Neutrophil (primary cell): ENCODE results near the gene SWAP70.

ENCODE experiments used
- H3K27ac ChIP-seq: fragments of 200-600 bp; sonication (generic); 2 replicates; pipeline ENCODE4 v1.5.1; 2016; ENCODE audit warnings: mild to moderate bottlenecking, moderate library complexity
- H3K27me3 ChIP-seq: fragments of 200-600 bp; sonication (generic); 2 replicates; pipeline ENCODE4 v1.6.0; 2016; ENCODE audit warnings: mild to moderate bottlenecking
- H3K36me3 ChIP-seq: fragments of 200-600 bp; sonication (generic); 2 replicates; pipeline ENCODE4 v1.5.1; 2017
- H3K4me1 ChIP-seq, 2 experiments: fragments of 200-600 bp in 1 of 2; sonication (generic) in 1 of 2; 1 replicate in 1 of 2; 2 replicates in 1 of 2; pipeline versions ENCODE4 v1.5.1 to v1.6.1; 2013 to 2016; ENCODE audit warnings: low read depth in 1 of 2, low read length in 1 of 2, mild to moderate bottlenecking in 1 of 2, moderate library complexity in 1 of 2; ENCODE audit not compliant: control insufficient read depth in 1 of 2, insufficient read depth in 1 of 2
- H3K4me3 ChIP-seq, 2 experiments: fragments of 200-600 bp in 1 of 2; sonication (generic) in 1 of 2; 1 replicate in 1 of 2; 2 replicates in 1 of 2; pipeline ENCODE4 v1.5.1; 2013 to 2016; ENCODE audit warnings: low read depth in 1 of 2, low read length in 1 of 2, mild to moderate bottlenecking in 1 of 2, moderate library complexity in 1 of 2
- H3K9me3 ChIP-seq: fragments of 200-600 bp; sonication (generic); 2 replicates; pipeline ENCODE4 v1.5.1; 2016
- CTCF ChIP-seq: fragments of 200-600 bp; sonication (generic); IDR thresholded peaks from 2 replicates; pipeline ENCODE4 v1.5.1; 2016; ENCODE audit warnings: antibody characterized with exemption

The SWAP70 gene

GRCh38 chr11:9777066-9777465 is 113.2 kb downstream of the SWAP70 start:
- TF ChIP-seq CTCF = no peak

DNA sequence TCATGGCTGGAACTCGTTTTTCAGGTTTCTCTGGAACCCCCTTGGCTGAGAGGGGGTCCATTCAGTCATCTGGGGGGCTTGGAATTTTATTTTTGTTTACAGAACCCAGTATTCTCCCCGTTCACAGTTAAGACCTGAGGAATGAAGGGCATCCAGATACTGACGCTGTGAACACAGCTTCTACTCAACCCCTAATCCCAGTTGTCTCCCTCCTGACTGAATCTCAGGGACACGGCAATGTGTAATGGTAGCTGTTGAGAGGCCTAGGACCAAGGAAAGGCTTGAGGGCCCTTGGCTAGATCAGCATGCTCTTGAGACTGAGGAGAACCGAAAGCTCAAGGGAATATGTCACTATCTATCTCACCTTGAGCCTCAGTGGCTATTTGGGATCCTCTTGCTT is 113.6 kb downstream of the SWAP70 start:
- no peaks in the 10 kb centered on the region for H3K9me3 ChIP-seq
- H3K4me1 ChIP-seq = no peaks in the 10 kb centered on the region
- no peak for TF ChIP-seq CTCF
- no peak overlapping the region for H3K4me3 ChIP-seq
- H3K27ac ChIP-seq = no peak overlapping the region
- peaks cover 30% of the 10 kb centered on the region for H3K36me3 ChIP-seq
- H3K27me3 ChIP-seq = no peaks in the 10 kb centered on the region

More at GRCh38 chr11:9777066-9777465, 113.2 kb downstream of the SWAP70 start:
- Histone ChIP-seq H3K9me3 (no peaks in the 10 kb centered on the region), H3K27me3 (no peaks in the 10 kb centered on the region), H3K4me3 (no peak overlapping the region), H3K36me3 (peaks cover 30% of the 10 kb centered on the region), H3K4me1 (no peaks in the 10 kb centered on the region), H3K27ac (no peak overlapping the region)

- Histone ChIP-seq H3K9me3 (no peaks in the 10 kb centered on the region), H3K27me3 (no peaks in the 10 kb centered on the region), H3K27ac (no peak overlapping the region), H3K4me1 (no peaks in the 10 kb centered on the region), H3K4me3 (no peak overlapping the region), H3K36me3 (peaks cover 58% of the 10 kb centered on the region)
- no peak for TF ChIP-seq CTCF
Measured at GRCh38 chr11:9780929-9781328, 117.1 kb downstream of the SWAP70 start.

- peaks cover 84% of the 10 kb centered on the region for H3K36me3 ChIP-seq
- H3K9me3 ChIP-seq = no peaks in the 10 kb centered on the region
- no peak for TF ChIP-seq CTCF
Measured at GRCh38 chr11:9783986-9784385, 120.1 kb downstream of the SWAP70 start.

DNA sequence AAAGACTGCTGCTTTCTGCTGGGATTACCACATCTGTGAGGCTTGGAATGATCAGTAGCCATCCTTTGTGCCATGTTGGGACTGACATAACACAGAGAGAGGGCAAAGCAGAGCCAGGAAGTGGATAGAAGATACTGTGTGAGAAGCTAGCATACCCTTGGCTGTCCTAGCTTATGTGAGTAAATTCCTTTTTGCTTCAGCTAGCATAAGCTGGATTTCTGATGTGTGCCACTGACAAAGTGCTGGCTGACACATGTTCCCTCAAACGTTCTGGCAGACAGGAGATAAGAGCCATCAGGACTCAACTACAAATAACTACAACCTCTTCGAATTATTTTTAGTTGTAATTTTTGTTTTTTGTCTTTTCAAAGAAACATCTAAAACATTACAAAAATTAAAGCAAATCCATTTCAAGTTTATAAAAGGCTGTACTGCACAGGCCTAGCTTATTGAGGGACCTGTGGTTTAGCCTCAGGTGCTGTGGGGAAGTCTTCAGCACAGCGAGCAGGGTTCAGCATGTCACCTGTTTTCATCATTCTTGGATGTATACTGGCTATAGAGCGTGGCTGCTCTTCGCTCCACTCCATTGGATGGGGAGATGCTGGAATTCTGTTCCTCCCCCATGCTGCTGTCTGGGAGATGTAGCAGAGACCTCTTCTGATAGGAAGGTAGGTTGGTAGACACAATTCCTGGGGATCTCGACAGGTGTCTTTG is 120.9 kb downstream of the SWAP70 start:
- no peak for TF ChIP-seq CTCF
- Histone ChIP-seq H3K9me3 (no peaks in the 10 kb centered on the region), H3K36me3 (peaks cover 84% of the 10 kb centered on the region), H3K4me3 (no peak overlapping the region), H3K4me1 (no peaks in the 10 kb centered on the region), H3K27ac (no peak overlapping the region), H3K27me3 (no peaks in the 10 kb centered on the region)

More at GRCh38 chr11:9783986-9784385, 120.1 kb downstream of the SWAP70 start:
- H3K27ac ChIP-seq = no peak overlapping the region
- no peaks in the 10 kb centered on the region for H3K27me3 ChIP-seq
- no peaks in the 10 kb centered on the region for H3K4me1 ChIP-seq
- H3K4me3 ChIP-seq = no peak overlapping the region
